HG03095 (cell line): ENCODE data around the gene SAA4.
"Not testable (repeated sequence)": the region's sequence is repeated elsewhere in the genome, so short reads cannot be mapped to it uniquely, and the experiment has no call there.

Experiments
- ATAC-seq: cut with Tn5 transposase; IDR thresholded peaks from one replicate; pipeline ENCODE4 v1.9.1; 2021; ENCODE audit warnings: moderate library complexity; ENCODE audit not compliant: unreplicated experiment

Gene SAA4, protein sequence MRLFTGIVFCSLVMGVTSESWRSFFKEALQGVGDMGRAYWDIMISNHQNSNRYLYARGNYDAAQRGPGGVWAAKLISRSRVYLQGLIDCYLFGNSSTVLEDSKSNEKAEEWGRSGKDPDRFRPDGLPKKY

DNA sequence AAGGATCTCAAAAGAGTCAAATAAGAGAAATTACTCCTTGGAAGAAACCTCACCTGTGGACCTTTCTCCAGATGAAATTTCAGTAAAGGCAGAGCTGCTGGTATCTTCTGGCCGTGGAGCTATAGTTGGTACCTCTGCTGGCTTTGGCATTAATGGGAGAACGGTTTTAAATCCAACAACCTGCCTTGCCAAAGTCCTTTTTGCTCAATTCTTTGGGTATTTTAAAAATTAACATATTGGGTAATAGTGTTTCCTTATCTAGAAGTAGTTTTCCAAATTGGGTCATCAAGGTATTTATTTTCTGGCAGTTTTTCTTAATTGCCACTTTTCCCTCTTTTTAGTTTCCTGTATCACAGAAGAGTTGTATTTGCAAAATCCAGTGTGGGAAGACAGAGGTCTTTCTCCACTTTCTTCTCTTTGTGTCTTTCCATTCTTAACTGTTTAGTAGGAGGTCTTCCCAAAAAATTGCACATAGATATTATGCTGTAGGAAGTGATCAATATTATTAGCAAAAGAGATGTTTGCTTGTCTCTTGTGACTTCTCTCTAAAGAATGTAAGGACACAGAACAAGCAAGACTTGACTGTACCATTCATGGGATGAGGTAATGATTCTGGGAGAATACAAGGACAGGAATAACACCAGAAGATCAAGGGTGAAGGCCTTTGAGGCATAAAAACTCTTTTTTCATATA, at the start of gene SAA4:
Gene SAA4, minus strand, starts transcription at position 139 of the 693 bp plus-strand sequence. CDS start 876 bp downstream, outside the sequence.
- no peak for ATAC-seq

DNA sequence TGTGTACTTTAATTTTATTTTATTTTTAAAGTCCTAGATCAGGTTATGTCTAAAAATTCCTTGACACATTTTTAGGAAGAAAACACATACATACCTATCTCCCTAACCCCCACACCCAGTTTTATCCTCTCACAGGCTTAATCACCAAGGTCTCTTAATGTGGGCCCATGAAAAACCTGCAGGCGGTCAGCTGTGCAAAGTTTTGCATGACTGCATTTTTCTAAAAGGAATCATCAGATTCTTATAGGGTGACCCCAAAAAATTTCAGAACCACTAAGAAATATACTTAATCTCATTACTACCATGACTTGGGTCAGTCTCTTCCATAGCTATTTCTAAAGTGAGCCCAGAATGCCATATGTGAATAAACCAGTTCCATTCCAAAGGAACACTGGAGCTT, 49.2 kb upstream of the SAA4 start:
- no peak for ATAC-seq

DNA sequence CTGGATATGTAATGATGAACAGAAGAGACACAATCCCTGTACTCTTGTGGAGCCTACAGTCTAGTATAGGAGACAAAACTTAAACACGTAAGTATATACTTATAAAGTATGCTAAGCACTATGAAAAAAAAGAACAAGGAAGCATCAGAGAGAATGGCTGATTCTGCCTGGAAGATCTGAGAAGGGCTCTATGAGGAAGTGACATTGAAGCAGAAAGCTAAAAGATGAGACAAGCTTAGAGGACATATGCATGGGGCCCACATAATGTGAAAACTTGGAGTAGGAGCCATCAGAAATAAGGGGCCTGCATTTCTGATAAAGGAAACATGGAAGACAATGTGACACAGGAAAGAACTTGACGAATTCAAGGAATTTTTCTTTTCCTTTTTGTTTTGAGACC, 46.0 kb upstream of the SAA4 start:
- no peak for ATAC-seq

DNA sequence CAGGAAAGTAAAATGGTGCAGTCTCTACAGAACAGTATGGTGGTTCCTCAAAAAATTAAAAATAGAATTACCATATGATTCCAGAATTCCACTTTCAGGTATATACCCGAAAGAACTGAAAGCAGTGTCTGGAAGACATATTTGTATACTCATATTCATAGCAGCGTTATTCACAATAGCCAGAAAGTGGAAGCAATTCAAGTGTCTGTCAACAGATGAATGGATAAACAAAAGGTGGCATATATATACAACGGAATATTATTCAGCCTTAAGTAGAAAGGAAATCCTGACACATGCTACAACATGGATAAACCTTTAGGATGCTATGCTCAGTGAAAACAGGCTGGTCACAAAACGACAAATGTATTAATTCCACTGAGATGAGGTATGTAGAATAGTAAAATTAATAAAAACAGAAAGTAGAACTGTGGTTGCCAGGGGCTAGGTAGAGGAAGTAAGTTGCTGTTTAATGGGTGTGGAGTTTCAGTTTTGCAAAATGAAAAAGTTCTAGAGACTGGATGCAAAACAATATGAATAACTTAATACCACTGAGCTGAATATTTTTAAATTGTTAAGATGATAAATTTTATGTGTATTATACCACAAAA, 43.9 kb upstream of the SAA4 start:
- ATAC-seq, result peak; percentile 94

DNA sequence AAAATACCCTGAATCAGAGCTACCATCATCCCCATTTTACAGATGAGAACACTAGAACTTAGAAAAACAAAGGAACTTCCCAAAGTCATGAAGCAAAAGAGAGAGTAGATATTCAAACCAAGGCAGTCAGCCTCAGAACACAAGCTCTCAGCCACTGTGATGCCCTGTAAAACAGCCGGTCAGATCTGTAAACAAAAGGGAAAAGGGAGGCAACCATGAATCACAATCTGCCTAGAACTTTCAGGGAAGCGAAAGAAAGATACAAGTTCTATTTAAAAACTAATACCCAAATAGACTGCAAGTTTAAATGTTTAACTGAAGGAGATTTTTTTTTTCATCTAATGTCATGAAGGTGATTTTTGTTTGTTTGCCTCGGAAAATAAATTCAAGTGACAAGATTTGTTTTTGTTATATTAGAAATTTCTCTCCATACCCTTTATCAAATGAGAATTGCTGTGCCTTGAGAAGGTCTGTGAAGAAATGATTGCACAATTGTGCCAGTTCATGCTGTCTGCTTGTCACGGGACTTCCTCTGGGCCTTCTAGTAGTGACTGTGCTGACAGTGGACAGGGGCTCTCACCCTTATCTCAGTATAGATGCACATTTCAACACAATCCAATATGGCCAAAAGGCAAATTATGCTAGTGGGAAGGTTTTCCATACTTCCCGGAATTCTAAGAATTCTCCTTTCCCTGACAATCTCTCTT, 41.1 kb upstream of the SAA4 start:
- no peak for ATAC-seq

DNA sequence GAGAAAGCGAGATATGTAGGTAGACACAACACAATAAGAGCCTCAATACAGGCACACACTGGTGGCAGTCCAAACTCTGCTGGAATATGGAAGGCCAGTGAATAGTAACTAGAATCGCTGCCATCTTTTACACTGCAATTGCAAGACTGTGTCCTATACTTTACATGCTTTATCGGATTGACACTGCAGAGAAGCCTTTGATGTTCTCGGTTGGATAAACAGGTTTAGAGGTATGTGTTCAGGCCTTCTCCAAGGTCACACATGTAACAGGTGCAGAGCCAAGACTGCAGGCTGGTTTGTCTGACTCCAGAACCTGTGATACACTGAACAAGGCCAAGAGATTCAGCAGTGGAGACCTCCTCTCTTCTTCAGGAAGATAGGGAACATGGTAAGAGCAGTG, 34.6 kb upstream of the SAA4 start:
- ATAC-seq, result no peak

DNA sequence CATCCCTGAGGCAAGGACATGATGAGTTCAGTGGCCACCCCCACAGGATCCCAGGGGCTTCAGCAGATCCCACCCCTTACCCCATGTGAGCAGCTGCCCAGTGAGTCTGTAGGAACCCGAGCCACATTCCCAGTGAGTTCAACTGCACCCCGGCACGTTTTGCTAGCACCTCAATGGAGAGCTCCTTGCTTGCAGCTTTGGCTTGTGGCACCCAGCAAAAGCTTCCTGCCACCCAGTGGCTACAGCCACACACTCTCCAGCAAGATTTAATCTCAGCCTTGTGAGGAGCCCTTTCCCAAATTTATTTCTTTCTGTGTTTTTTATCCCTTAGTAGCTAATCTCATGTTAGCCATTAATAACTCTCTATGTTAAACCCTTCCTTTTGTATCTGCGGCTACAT, 33.5 kb upstream of the SAA4 start:
- ATAC-seq, result no peak

DNA sequence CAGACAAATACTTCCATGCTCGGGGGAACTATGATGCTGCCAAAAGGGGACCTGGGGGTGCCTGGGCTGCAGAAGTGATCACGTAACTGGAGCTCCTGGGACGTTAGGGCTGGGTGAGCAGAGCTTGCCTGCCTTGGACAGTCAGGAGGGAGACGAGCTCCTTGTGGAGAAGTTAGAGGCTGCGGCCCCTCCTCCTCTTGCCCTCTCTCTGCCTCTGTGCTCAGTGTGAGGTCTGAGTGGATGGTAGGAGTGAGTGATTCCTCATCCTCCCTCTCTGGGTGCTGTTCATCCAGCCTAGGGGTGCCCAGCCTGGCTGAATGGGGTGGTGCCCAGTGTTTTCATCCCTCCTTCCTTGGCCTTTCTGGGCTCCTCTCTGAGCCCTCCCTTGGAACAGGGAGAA, 32.6 kb upstream of the SAA4 start:
- ATAC-seq, result not testable (repeated sequence)

DNA sequence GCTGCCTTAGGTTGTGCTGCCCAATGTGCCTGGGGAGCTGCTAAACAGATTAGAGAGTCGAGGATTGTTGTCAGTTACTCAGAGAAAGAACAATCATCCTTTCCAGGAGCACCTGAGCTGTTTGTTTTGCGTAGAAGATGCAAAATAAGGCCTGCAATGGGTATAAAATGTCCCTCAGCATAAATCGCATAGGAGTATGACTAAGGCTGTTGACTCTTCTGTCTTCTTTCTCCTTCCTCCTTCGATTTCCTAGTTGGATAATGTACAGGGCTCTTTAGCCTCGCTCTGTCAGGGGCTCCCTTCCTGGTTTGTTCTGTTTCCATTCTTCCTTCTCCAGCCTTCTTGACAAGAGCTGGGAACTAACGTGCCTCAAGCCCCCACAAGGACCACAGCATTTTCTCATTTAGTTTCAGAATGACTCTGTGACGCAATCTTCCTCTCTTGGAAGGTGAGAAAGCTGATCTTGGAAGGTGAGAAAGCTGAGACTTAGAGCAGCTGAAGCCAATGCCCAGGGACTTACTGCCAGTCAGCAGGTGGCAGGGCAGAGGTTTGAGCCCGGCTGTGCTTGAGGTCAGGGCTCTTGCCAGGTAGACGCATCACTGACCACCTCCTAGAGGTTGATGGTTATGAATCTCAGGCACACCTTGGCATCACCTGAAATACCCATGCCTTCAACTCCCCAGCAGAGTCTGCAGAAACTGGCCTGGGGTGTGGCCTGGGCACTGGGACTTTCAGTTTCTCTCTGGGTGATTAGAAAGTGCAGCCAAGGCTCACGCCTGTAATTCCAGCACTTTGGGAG, 30.9 kb upstream of the SAA4 start:
- peak; percentile 43 for ATAC-seq

DNA sequence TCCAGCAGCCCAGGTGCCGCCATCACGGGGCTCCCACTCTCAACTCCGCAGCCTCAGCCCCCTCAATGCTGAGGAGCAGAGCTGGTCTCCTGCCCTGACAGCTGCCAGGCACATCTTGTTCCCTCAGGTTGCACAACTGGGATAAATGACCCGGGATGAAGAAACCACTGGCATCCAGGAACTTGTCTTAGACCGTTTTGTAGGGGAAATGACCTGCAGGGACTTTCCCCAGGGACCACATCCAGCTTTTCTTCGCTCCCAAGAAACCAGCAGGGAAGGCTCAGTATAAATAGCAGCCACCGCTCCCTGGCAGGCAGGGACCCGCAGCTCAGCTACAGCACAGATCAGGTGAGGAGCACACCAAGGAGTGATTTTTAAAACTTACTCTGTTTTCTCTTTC, 29.3 kb upstream of the SAA4 start, which contains the start of gene SAA1:
Gene SAA1, plus strand, starts transcription at position 316 of the 400 bp plus-strand sequence. CDS start 624 bp downstream, outside the sequence.
- ATAC-seq, result no peak

DNA sequence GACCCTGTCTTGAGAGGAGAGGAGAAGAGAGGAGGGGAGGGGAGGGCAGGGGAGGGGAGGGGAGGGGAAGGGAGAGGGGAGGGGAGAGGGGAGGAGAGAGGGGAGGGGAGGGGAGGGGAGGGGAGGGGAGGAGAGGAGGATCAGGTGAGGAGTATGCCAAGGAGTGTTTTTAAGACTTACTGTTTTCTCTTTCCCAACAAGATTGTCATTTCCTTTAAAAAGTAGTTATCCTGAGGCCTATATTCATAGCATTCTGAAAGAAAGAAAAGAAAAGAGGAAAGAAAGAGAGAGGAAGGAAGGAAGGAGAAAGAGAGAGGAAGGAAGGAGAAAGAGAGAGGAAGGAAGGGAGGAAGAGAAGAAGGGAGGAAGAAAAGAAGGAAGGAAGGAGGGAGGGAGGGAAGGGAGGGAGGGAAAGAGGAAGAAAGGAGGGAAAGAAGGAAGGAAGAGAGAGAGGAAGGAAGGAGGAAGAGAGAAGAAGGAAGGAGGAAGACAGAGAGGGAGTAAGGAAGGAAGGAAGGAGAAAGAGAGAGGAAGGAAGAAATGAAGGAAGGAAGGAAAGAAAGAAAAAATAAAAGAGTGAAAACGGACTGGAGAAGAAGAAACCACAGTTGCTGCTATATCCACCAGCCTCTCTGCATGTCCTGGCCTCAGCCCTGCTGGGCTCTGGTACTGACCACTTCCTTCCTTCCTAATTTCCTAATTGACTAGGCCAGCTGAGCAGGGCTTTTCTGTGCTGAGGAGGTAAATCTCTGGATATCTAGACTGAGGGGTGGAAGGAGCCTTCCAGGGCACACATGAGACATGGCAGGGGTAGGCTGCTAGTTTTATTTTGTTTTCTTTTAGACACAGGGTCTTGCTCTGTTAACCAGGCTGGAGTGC, 28.3 kb upstream of the SAA4 start:
- no peak for ATAC-seq

DNA sequence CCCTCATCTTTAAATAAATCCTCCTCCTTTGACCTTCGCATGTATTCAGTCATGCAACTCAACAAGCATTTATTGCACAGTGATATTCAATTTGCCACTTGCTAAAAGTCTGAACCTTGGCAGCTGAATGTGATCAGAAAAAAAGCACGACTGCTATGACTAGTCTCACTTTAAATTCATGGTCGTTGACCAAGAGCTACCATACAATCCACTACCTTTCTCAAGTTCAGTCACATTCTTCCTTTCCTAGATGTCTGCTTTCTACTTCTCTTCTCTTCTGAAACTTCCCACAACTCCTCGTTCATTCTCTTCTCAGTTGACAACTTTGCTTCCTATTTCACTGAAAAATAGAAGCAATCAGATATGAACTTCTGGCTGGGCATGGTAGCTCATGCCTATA, 27.4 kb upstream of the SAA4 start:
- no peak for ATAC-seq

DNA sequence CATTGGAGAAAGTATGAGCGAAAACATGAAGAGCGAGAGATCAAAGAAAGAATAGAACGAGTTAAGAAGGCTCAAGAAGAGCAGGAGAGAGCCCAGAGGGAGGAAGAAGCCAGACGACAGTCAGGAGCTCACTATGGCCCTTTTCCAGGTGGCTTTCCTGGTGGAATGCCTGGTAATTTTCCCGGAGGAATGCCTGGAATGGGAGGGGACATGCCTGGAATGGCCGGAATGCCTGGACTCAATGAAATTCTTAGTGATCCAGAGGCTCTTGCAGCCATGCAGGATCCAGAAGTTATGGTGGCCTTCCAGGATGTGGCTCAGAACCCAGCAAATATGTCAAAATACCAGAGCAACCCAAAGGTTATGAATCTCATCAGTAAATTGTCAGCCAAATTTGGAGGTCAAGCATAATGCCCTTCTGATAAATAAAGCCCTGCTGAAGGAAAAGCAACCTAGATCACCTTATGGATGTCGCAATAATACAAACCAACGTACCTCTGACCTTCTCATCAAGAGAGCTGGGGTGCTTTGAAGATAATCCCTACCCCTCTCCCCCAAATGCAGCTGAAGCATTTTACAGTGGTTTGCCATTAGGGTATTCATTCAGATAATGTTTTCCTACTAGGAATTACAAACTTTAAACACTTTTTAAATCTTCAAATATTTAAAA, 26.2 kb upstream of the SAA4 start:
- not testable (repeated sequence) for ATAC-seq

DNA sequence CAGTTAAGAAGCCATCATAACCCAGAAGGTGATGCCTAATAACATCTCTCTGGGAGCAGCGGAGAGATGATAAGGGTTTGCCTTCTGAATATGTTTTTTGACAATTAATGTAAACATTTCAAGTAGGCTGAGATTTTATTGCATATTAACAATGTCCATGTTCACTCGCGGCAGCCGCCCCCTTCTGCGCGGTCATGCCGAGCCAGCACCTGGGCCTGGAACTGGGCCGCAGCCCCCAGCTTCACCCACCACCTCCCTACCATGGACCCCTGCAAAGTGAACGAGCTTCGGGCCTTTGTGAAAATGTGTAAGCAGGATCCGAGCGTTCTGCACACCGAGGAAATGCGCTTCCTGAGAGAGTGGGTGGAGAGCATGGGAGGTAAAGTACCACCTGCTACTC, 25.1 kb upstream of the SAA4 start:
- no peak for ATAC-seq

DNA sequence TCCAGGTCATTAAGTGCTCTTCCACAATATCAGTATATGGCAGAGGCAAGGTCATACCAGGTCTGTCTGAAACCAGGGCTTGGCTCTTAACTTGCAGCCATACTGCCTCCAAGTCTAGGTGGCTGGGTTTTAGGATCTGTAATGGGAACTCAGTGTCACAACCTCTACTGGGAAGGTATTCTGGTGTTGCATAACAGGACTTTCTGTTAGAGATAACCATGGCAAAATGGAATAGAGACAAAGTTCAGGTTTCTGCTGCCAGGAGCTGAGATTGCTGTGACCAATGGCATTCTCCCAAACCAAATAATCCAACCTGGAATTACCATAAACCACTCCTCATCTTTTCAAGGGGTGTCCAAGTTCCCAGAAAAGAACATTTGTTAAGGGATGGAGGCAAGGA, 22.7 kb upstream of the SAA4 start:
- no peak for ATAC-seq

DNA sequence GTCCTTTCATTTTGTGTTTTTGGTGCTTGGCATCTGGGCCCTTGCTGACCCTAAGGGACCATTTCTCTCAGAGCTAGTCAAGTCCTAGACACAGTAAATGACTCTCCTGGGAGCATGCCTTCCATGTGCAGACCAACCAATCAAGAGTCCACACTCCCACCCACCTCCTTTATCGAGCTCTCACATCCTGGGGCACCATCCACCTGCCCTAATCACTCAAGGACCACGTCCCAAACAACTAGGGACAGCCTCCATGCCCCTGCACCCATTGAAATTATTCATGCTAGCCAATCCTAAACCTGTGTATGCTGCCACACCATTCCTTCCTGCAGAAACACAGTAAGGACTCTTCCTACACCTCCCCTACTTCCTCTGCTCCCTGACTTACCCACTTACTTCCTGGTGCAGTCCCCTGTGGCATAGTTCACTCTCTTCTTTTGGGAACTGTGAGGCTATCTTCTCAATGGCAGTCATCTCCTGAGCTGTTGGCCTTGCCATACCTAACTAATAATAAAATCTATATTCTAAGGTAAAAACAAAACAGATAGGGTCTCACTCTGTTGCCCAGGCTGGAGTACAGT, 18.3 kb upstream of the SAA4 start:
- ATAC-seq, result no peak

DNA sequence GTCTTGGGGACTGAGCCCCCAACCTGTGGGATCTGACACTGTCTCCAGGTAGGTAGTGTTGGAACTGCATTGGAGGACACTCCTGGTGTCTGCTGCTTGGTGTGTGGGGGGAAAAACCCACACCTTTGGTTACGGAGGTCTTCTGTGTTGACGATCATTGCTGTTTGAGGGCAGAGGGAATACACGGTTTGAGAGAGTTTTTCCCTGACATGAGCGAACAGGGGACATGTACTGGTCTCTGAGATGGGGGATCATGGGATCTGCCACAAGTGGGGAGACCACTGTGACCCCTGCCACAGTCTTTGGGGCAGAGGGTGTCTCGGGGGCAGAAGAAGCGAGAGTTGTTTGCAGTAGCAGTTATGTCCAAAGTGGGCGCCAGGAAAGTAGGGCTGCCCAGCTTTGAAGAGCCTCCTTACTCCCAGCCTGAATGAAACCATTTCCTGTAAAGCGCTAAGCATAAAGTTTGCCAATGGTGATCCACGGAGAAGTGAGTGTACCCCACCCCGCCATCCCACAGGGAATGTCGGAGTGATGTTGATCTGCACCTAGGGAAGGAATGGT, 17.3 kb upstream of the SAA4 start:
- ATAC-seq, result no peak

DNA sequence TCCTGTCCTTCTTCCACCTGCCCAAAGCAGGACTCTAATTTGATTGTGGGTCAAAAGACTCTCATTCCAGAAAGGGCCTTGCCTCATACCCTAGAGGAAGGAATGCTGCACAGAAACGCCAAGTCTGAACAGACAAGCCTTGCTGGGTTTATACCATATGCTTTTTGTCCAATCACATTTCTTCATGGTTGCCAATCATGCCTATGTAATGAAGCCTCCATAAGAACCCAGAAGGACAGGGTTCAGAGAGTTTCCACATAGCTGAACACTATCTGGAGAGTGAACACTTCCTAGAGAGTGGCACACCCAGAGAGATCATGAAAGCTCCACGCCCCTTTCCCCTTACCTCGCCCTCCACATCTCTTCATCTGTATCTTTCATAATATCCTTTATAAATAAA, 16.6 kb upstream of the SAA4 start:
- ATAC-seq, result no peak

DNA sequence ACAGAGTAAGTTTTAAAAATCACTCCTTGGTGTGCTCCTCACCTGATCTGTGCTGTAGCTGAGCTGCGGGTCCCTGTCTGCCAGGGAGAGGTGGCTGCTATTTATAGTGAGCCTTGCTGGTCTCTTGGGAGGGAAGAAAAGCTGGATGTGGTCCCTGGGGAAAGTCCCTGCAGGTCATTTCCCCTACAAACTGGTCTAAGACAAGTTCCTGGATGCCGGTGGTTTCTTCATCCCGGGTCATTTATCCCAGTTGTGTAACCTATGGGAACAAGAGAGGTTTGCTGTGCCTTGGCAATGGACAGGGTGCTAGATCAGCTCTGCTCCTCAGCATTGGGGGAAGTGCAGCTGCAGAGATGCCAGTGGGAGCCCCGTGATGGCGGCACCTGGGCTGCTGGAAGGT, 12.0 kb upstream of the SAA4 start, which contains the start of gene SAA2:
Gene SAA2, minus strand, starts transcription at position 108 of the 400 bp plus-strand sequence. CDS start 657 bp downstream, outside the sequence.
- ATAC-seq, result no peak
